Measurements from ENCODE around the gene HTR1D. TPM values are rescaled to one million over a fixed set of nuclear protein-coding genes. Genes with fewer than 3 reads are reported as not detected.
A peak's percentile ranks its signal among the peaks of the same experiment; 100 is the strongest.

HTR1D gene
- polyA plus RNA-seq, 4 donors, result 0.21 to 11.3 (median 6.2) TPM

DNA sequence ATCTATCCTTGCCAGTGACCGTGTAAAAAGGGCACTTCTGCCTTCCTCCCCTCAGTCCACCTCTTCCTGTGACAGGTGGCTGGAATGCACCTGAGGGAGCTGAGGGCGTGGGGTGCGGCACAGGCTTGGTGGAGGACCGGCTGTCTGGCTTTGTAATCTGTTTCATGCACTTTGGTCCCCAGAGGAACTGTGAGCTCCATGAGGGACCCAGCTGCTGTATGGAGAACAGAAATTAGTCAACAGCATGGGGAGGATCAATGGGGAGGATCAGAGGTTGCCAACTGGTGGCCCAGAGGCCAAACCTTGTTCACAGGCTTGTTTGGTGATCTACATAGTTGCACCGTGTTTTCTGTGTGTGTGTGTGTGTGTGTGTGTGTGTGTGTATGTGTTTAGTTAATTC is 29.7 kb downstream of the HTR1D start:
- DNase-seq (peak; percentile 90 to 98), FAIRE-seq (no peak)
- Histone ChIP-seq H3K27ac (ENCODE audit: low read depth in 1 of 3, low read length in 2 of 3) (peak overlapping the region; percentile 78 to 82 (median 79)), H3K4me3 (ENCODE audit: low read depth in 1 of 3, low read length in 3 of 3) (no peak overlapping the region), H3K36me3 (ENCODE audit: control insufficient read depth in 3 of 3, insufficient read depth in 2 of 3, low read depth in 1 of 3, low read length in 3 of 3) (no peaks in the 10 kb centered on the region), H3K9me3 (ENCODE audit: control insufficient read depth in 2 of 2, insufficient read depth in 1 of 2, low read depth in 1 of 2, low read length in 1 of 2) (no peaks in the 10 kb centered on the region), H3K27me3 (ENCODE audit: control insufficient read depth in 3 of 3, insufficient read depth in 3 of 3, low read length in 3 of 3) (no peaks in the 10 kb centered on the region), H3K4me1 (ENCODE audit: control insufficient read depth in 3 of 3, insufficient read depth in 2 of 3, low read depth in 1 of 3, low read length in 2 of 3) (peaks cover 0 to 20% (median 7%) of the 10 kb centered on the region in 3 donors)
- 14 to 61% (median 35%) methylated on average over 5 of the region's 5 CpGs for WGBS, 3 donors

DNA sequence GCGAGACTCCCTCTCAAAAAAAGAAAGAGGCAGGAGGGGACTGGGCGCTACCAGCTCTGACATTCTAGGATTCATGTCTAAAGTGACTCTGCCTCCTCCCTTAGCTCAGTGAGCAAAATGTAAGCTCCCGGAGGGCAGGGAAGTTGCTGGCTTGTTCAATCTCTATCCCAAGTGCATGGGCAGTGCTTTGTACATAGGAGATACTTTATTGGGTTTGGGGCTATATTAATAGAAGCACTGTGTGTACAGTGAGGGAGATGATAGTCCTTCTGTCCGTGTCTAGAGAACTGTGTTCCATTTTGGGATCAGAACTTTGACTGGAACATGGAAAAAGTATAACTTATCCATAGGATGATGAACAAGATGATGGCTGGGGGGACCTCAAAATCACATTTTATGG is 31.9 kb downstream of the HTR1D start:
- peaks cover 0 to 20% (median 7%) of the 10 kb centered on the region in 3 donors for H3K4me1 ChIP-seq (ENCODE audit: control insufficient read depth in 3 of 3, insufficient read depth in 2 of 3, low read depth in 1 of 3, low read length in 2 of 3)
- H3K36me3 ChIP-seq (ENCODE audit: control insufficient read depth in 3 of 3, insufficient read depth in 2 of 3, low read depth in 1 of 3, low read length in 3 of 3), result no peaks in the 10 kb centered on the region
- H3K27ac ChIP-seq (ENCODE audit: low read depth in 1 of 3, low read length in 2 of 3), result no peak overlapping the region
- no peak for DNase-seq
- WGBS, 3 donors, result 64 to 76% (median 72%) methylated on average over 4 of the region's 4 CpGs
- no peaks in the 10 kb centered on the region for H3K27me3 ChIP-seq (ENCODE audit: control insufficient read depth in 3 of 3, insufficient read depth in 3 of 3, low read length in 3 of 3)
- H3K4me3 ChIP-seq (ENCODE audit: low read depth in 1 of 3, low read length in 3 of 3), result no peak overlapping the region
- FAIRE-seq, result no peak
- H3K9me3 ChIP-seq (ENCODE audit: control insufficient read depth in 2 of 2, insufficient read depth in 1 of 2, low read depth in 1 of 2, low read length in 1 of 2), result no peaks in the 10 kb centered on the region

DNA sequence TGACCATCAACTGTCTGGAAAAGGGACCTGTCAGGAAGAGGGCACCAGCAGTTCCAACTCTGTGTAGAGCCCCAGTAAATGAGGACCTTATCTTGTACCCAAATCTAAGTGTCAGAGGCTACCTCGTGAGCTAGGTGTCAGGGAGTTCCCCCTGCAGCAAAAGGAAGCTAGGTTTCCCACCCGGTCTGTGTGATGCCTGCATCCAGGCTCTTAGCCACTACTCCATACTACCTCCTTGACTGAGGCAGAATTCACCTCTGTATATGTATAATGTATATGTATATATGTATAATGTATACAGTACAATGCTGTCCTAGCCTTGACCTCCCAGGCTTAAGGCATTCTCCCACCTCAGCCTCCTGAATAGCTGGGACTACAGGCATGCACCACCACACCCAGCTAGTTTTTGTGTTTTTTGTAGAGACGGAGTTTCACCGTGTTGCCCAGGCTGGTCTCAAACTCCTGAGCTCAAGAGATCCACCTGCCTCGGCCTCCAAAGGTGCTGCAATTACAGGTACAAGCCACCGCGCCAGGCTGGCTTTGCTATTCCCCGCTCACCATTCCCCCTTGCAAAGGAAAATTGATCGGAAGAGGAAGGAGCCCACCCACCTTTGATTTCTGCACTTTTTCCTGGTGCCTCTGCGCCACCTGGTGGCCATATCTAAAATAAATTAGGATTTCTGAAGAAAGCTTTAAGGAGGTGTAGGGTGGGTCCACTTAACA is 32.9 kb downstream of the HTR1D start:
- Histone ChIP-seq H3K27me3 (ENCODE audit: control insufficient read depth in 3 of 3, insufficient read depth in 3 of 3, low read length in 3 of 3) (no peaks in the 10 kb centered on the region), H3K4me1 (ENCODE audit: control insufficient read depth in 3 of 3, insufficient read depth in 2 of 3, low read depth in 1 of 3, low read length in 2 of 3) (peaks cover 0 to 20% (median 7%) of the 10 kb centered on the region in 3 donors), H3K36me3 (ENCODE audit: control insufficient read depth in 3 of 3, insufficient read depth in 2 of 3, low read depth in 1 of 3, low read length in 3 of 3) (no peaks in the 10 kb centered on the region), H3K27ac (ENCODE audit: low read depth in 1 of 3, low read length in 2 of 3) (no peak overlapping the region), H3K9me3 (ENCODE audit: control insufficient read depth in 2 of 2, insufficient read depth in 1 of 2, low read depth in 1 of 2, low read length in 1 of 2) (no peaks in the 10 kb centered on the region), H3K4me3 (ENCODE audit: low read depth in 1 of 3, low read length in 3 of 3) (peak overlapping the region in 1 of 3 donors; percentile 33)
- DNase-seq (peak; percentile 50 to 68), FAIRE-seq (no peak)
- 8 to 12% (median 9%) methylated on average over 10 of the region's 10 CpGs for WGBS, 3 donors

DNA sequence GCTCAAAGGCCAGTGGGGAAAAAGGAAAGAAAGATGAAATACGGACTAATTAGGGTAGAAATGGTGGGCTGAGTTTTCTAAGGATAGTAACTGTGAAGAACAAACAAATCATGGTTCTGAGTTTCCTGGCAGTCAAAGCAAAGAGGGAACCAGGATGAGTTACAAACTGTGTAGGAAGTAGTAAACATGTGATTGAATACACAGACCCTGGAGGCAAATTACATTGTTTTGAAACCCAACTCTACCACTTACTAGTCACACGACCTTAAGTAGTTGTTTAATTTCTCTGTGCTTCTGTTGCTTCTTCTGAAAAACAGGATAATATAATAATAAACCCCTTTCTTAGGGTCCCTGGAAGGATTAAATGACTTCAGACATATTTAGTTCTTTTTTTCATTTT is 37.4 kb downstream of the HTR1D start:
- no peak for DNase-seq
- no peak for FAIRE-seq
- peaks cover 3 to 13% (median 5%) of the 10 kb centered on the region in 3 donors for H3K4me1 ChIP-seq (ENCODE audit: control insufficient read depth in 3 of 3, insufficient read depth in 2 of 3, low read depth in 1 of 3, low read length in 2 of 3)
- WGBS, 3 donors, result 83 to 96% (median 91%) methylated on average over 2 of the region's 2 CpGs
- H3K27me3 ChIP-seq (ENCODE audit: control insufficient read depth in 3 of 3, insufficient read depth in 3 of 3, low read length in 3 of 3), result peaks cover 0 to 11% (median 0%) of the 10 kb centered on the region in 3 donors
- H3K36me3 ChIP-seq (ENCODE audit: control insufficient read depth in 3 of 3, insufficient read depth in 2 of 3, low read depth in 1 of 3, low read length in 3 of 3), result no peaks in the 10 kb centered on the region
- no peaks in the 10 kb centered on the region for H3K9me3 ChIP-seq (ENCODE audit: control insufficient read depth in 2 of 2, insufficient read depth in 1 of 2, low read depth in 1 of 2, low read length in 1 of 2)
- no peak overlapping the region for H3K4me3 ChIP-seq (ENCODE audit: low read depth in 1 of 3, low read length in 3 of 3)
- no peak overlapping the region for H3K27ac ChIP-seq (ENCODE audit: low read depth in 1 of 3, low read length in 2 of 3)

DNA sequence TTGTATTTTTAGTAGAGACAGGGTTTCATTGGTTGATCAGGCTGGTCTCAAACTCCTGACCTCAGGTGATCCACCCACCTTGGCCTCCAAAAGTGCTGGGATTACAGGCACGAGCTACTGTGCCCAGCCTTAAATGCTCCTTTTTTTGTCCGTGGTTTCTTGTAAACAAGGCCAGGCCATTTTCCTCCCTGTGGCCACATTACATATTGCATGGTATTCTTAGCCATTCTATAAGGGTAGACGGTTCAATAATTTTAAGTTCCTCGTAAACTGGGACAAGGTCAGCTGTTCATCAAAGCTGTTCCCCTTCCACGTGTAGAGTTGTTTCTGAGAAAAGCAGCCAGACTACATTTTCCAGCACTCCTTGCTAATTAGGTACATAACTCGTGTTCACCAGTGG is 38.4 kb downstream of the HTR1D start:
- FAIRE-seq (no peak), DNase-seq (no peak)
- no peaks in the 10 kb centered on the region for H3K36me3 ChIP-seq (ENCODE audit: control insufficient read depth in 3 of 3, insufficient read depth in 2 of 3, low read depth in 1 of 3, low read length in 3 of 3)
- H3K4me1 ChIP-seq (ENCODE audit: control insufficient read depth in 3 of 3, insufficient read depth in 2 of 3, low read depth in 1 of 3, low read length in 2 of 3), result peaks cover 2 to 11% (median 3%) of the 10 kb centered on the region in 3 donors
- H3K4me3 ChIP-seq (ENCODE audit: low read depth in 1 of 3, low read length in 3 of 3), result no peak overlapping the region
- H3K27ac ChIP-seq (ENCODE audit: low read depth in 1 of 3, low read length in 2 of 3), result no peak overlapping the region
- H3K9me3 ChIP-seq (ENCODE audit: control insufficient read depth in 2 of 2, insufficient read depth in 1 of 2, low read depth in 1 of 2, low read length in 1 of 2), result peaks cover 0 to 6% of the 10 kb centered on the region in 2 donors
- H3K27me3 ChIP-seq (ENCODE audit: control insufficient read depth in 3 of 3, insufficient read depth in 3 of 3, low read length in 3 of 3), result peaks cover 0 to 11% (median 0%) of the 10 kb centered on the region in 3 donors
- WGBS, 3 donors, result 53 to 55% (median 54%) methylated on average over 6 of the region's 6 CpGs

DNA sequence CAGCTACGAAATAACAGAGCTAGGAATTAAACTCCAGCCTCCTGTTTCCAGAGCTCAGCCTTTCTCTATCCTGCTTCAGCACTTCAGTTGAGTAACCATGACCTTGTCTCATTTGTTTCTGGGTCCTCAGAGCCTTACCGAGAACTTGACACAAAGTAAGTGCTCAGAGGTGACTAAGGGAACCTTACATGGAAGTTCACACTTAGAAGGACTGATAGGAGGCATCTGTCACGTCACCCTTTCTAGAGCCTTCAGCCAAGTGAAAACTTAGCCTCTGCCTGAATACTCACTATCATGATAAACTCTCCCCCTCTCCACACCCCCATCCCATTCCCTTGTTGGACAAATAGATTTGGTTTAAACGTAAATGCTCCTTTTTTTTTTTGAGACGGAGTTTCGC is 38.9 kb downstream of the HTR1D start:
- 81 to 88% (median 85%) methylated on average over 6 of the region's 6 CpGs for WGBS, 3 donors
- Histone ChIP-seq H3K27me3 (ENCODE audit: control insufficient read depth in 3 of 3, insufficient read depth in 3 of 3, low read length in 3 of 3) (peaks cover 0 to 11% (median 0%) of the 10 kb centered on the region in 3 donors), H3K36me3 (ENCODE audit: control insufficient read depth in 3 of 3, insufficient read depth in 2 of 3, low read depth in 1 of 3, low read length in 3 of 3) (no peaks in the 10 kb centered on the region), H3K9me3 (ENCODE audit: control insufficient read depth in 2 of 2, insufficient read depth in 1 of 2, low read depth in 1 of 2, low read length in 1 of 2) (peaks cover 0 to 6% of the 10 kb centered on the region in 2 donors), H3K4me1 (ENCODE audit: control insufficient read depth in 3 of 3, insufficient read depth in 2 of 3, low read depth in 1 of 3, low read length in 2 of 3) (peaks cover 2 to 11% (median 3%) of the 10 kb centered on the region in 3 donors), H3K4me3 (ENCODE audit: low read depth in 1 of 3, low read length in 3 of 3) (peak overlapping the region in 1 of 3 donors; percentile 44), H3K27ac (ENCODE audit: low read depth in 1 of 3, low read length in 2 of 3) (peak overlapping the region in 2 of 3 donors; percentile 25 to 54)
- FAIRE-seq (no peak), DNase-seq (no peak)

DNA sequence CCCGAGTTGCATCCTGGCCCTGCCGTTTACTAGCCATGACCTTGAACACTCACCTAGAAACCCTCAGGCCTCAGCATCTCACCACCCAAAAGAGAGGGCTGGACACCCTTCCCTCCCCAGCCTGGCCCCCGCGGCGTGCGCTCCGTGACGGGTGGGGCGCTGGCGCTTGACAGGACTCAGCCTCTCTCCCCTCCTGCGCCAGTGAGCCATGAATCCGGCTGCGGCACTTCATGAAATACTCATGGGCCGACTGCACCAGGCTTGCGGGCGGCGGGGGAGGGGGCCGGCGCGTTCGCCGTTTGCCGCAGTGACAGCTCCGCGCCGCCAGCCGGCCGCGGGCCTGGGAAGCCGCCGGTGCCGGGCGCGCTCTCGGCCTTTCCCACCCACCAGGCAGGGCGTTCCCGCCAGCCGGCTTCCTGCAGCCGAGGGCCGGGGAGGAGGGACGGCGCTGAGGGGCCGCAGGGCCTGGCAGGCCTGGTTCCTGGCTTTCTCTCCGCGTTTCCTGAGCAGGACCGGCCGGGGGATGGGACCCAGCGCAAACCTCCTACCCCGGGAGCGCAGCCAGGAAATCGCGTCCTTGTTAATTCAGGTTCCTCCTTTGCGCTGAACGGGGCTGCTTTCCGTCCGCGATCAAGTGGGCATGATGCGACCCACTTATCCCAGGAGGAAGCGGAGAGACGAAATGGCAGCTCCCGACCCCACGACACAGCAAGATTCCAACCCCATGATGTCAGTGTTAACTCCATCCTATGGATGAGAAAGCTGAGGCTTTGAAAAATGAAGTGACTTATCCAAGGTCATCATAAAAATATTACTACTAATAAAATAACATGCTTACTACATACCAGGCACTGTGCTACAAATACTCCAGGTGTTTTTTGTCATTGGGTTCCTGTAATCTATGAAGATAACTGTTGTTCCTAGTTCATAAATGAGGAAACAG is 39.6 kb downstream of the HTR1D start:
- DNase-seq, result peak; percentile 58 to 83
- no peaks in the 10 kb centered on the region for H3K36me3 ChIP-seq (ENCODE audit: control insufficient read depth in 3 of 3, insufficient read depth in 2 of 3, low read depth in 1 of 3, low read length in 3 of 3)
- peak overlapping the region; percentile 38 to 61 (median 44) for H3K4me3 ChIP-seq (ENCODE audit: low read depth in 1 of 3, low read length in 3 of 3)
- no peak for FAIRE-seq
- WGBS, 3 donors, result 1 to 2% (median 1%) methylated on average over 53 to 62 of the region's 62 CpGs
- H3K4me1 ChIP-seq (ENCODE audit: control insufficient read depth in 3 of 3, insufficient read depth in 2 of 3, low read depth in 1 of 3, low read length in 2 of 3), result peaks cover 0 to 11% (median 3%) of the 10 kb centered on the region in 3 donors
- H3K27ac ChIP-seq (ENCODE audit: low read depth in 1 of 3, low read length in 2 of 3), result peak overlapping the region in 2 of 3 donors; percentile 54 to 69
- H3K9me3 ChIP-seq (ENCODE audit: control insufficient read depth in 2 of 2, insufficient read depth in 1 of 2, low read depth in 1 of 2, low read length in 1 of 2), result peaks cover 0 to 6% of the 10 kb centered on the region in 2 donors
- H3K27me3 ChIP-seq (ENCODE audit: control insufficient read depth in 3 of 3, insufficient read depth in 3 of 3, low read length in 3 of 3), result peaks cover 0 to 11% (median 0%) of the 10 kb centered on the region in 3 donors

DNA sequence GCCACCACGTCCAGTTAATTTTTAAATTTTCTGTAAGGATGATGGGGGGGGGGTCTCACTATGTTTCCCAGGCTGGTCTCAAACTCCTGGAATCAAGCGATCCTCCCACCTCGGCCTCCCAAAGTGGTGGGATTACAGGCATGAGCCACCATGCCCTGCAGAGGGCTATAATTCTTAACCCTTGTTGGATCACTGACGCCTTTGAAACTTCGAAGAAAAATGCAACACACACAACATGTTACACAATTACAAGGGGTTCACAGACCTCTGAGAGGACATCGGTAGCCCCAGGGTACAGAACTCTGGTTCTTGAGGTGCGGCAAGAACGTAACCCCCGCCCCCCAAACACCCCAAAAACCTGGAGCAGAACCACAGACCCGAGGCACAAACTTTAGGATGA is 40.3 kb downstream of the HTR1D start:
- peak overlapping the region in 2 of 3 donors; percentile 47 to 69 for H3K27ac ChIP-seq (ENCODE audit: low read depth in 1 of 3, low read length in 2 of 3)
- H3K9me3 ChIP-seq (ENCODE audit: control insufficient read depth in 2 of 2, insufficient read depth in 1 of 2, low read depth in 1 of 2, low read length in 1 of 2), result peaks cover 0 to 6% of the 10 kb centered on the region in 2 donors
- H3K4me3 ChIP-seq (ENCODE audit: low read depth in 1 of 3, low read length in 3 of 3), result peak overlapping the region; percentile 38 to 61 (median 44)
- FAIRE-seq (no peak), DNase-seq (no peak)
- no peaks in the 10 kb centered on the region for H3K36me3 ChIP-seq (ENCODE audit: control insufficient read depth in 3 of 3, insufficient read depth in 2 of 3, low read depth in 1 of 3, low read length in 3 of 3)
- H3K4me1 ChIP-seq (ENCODE audit: control insufficient read depth in 3 of 3, insufficient read depth in 2 of 3, low read depth in 1 of 3, low read length in 2 of 3), result peaks cover 0 to 11% (median 3%) of the 10 kb centered on the region in 3 donors
- WGBS, 3 donors, result 47 to 55% (median 53%) methylated on average over 10 of the region's 10 CpGs
- peaks cover 0 to 11% (median 0%) of the 10 kb centered on the region in 3 donors for H3K27me3 ChIP-seq (ENCODE audit: control insufficient read depth in 3 of 3, insufficient read depth in 3 of 3, low read length in 3 of 3)
